GM12891 (cell line): ENCODE measurements around the gene DLG4.

ENCODE experiments used
- DNase-seq: peaks from one replicate; pipeline ENCODE4 v3.0.0; 2011; ENCODE audit warnings: low spot score; ENCODE audit not compliant: insufficient read length
- FAIRE-seq: peaks from 2 replicates; lab custom pipeline; 2011; peaks lifted over from hg19 to GRCh38; lab: Jason Lieb, UNC
- PAX5 ChIP-seq: IDR thresholded peaks from 2 replicates; pipeline ENCODE4 v1.6.1; 2011; ENCODE audit warnings: low read length, moderate library complexity, mild to moderate bottlenecking; ENCODE audit not compliant: insufficient read depth, severe bottlenecking
- POLR2A ChIP-seq: IDR thresholded peaks from 2 replicates; pipeline ENCODE4 v1.6.1; 2011; ENCODE audit warnings: low read depth, low read length, control low read depth
- POLR2AphosphoS5 ChIP-seq: IDR thresholded peaks from 2 replicates; pipeline ENCODE4 v1.6.1; 2011; ENCODE audit warnings: low read depth, low read length, control low read depth
- POU2F2 ChIP-seq: IDR thresholded peaks from 2 replicates; pipeline ENCODE4 v1.6.1; 2011; ENCODE audit warnings: low read depth, mild to moderate bottlenecking, control low read depth, low read length, moderate library complexity
- SPI1 ChIP-seq: IDR thresholded peaks from 2 replicates; pipeline ENCODE4 v1.6.1; 2011; ENCODE audit warnings: low read depth, low read length, control low read depth
- TAF1 ChIP-seq: IDR thresholded peaks from 2 replicates; pipeline ENCODE4 v1.6.1; 2011; ENCODE audit warnings: low read depth, low read length, control low read depth

DLG4 gene

GRCh38 chr17:7138800-7139381 is 80.7 kb downstream of the DLG4 start:
- no peak for TF ChIP-seq POLR2AphosphoS5
- no peak for TF ChIP-seq POU2F2
- TF ChIP-seq TAF1, result no peak
- no peak for TF ChIP-seq PAX5
- no peak for TF ChIP-seq SPI1
- TF ChIP-seq POLR2A, result no peak
- FAIRE-seq (no peak), DNase-seq (no peak)

- FAIRE-seq, result no peak
- TF ChIP-seq POLR2A (no peak), SPI1 (no peak), POLR2AphosphoS5 (no peak), POU2F2 (no peak), TAF1 (no peak), PAX5 (no peak)
- DNase-seq, result no peak
Observed at GRCh38 chr17:7137171-7137943, 82.3 kb downstream of the DLG4 start.
